Measurements from ENCODE around the gene ZNF556. TPM values are rescaled to one million over a fixed set of nuclear protein-coding genes. Genes with fewer than 3 reads are reported as not detected.

Gene ZNF556
- total RNA-seq, 4 donors from 2014 or later: not detected

DNA sequence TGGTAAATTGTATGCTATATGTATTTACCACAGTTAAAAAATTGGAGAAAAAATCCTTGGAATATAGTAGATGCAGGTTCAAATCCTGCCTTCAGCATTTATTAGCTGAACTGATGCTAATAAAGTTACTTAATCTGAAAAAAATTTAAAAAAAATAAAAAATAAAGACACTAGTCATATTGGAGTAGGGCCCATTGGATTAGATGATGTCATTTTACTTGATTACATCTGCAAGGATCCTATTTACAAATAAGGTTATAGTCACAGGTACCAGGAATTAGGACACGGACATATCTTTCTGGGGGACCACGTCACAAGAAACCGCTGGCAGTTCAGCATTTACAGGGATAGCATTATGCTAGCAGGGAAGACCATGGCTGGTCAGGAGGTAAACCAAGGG lies 19.6 kb upstream of the ZNF556 start:
- Histone ChIP-seq H3K9me3 (peaks cover 5% of the 10 kb centered on the region), H3K4me1 (peaks cover under 1% of the 10 kb centered on the region), H3K27ac (no peak overlapping the region), H3K27me3 (no peaks in the 10 kb centered on the region), H3K4me3 (no peak overlapping the region), H3K36me3 (peaks cover 25% of the 10 kb centered on the region)
- DNase-seq (ENCODE audit: low spot score in 2 of 2): no peak
- TF ChIP-seq POLR2A (IDR thresholded peaks at IDR 0.05): no peak
- no peak for TF ChIP-seq POLR2AphosphoS5 (IDR thresholded peaks at IDR 0.05)
- TF ChIP-seq EP300 (IDR thresholded peaks at IDR 0.05): no peak
- TF ChIP-seq, protein P1, sequence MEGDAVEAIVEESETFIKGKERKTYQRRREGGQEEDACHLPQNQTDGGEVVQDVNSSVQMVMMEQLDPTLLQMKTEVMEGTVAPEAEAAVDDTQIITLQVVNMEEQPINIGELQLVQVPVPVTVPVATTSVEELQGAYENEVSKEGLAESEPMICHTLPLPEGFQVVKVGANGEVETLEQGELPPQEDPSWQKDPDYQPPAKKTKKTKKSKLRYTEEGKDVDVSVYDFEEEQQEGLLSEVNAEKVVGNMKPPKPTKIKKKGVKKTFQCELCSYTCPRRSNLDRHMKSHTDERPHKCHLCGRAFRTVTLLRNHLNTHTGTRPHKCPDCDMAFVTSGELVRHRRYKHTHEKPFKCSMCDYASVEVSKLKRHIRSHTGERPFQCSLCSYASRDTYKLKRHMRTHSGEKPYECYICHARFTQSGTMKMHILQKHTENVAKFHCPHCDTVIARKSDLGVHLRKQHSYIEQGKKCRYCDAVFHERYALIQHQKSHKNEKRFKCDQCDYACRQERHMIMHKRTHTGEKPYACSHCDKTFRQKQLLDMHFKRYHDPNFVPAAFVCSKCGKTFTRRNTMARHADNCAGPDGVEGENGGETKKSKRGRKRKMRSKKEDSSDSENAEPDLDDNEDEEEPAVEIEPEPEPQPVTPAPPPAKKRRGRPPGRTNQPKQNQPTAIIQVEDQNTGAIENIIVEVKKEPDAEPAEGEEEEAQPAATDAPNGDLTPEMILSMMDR (IDR thresholded peaks at IDR 0.05): no peak
- 96% methylated on average over 3 of the region's 3 CpGs for WGBS

DNA sequence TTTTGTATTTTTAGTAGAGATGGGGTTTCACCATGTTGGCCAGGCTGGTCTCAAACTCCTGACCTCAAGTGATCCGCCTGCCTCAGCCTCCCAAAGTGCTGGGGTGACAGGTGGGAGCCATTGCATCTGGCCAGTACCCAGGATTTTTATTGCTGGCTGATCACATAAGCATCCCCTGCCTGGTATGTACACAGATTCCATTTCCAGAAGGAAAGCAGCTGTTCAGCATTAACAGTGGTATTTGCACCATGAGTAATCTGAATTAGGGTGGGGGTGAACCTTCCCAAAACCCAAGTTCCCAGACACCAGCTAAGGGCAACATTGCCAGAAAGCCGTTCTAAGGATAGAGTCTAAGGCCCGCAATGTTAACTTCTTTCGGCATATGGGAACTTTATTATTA lies 18.5 kb upstream of the ZNF556 start:
- Histone ChIP-seq H3K4me3 (no peak overlapping the region), H3K36me3 (peaks cover 36% of the 10 kb centered on the region), H3K4me1 (no peaks in the 10 kb centered on the region), H3K27me3 (no peaks in the 10 kb centered on the region), H3K27ac (no peak overlapping the region), H3K9me3 (peaks cover 16% of the 10 kb centered on the region)
- DNase-seq (ENCODE audit: low spot score in 2 of 2): no peak
- TF ChIP-seq EP300 (IDR thresholded peaks at IDR 0.05) (no peak), POLR2A (IDR thresholded peaks at IDR 0.05) (no peak), POLR2AphosphoS5 (IDR thresholded peaks at IDR 0.05) (no peak)
- TF ChIP-seq, protein P1 (IDR thresholded peaks at IDR 0.05): no peak
- WGBS: 72% methylated on average over 4 of the region's 4 CpGs

DNA sequence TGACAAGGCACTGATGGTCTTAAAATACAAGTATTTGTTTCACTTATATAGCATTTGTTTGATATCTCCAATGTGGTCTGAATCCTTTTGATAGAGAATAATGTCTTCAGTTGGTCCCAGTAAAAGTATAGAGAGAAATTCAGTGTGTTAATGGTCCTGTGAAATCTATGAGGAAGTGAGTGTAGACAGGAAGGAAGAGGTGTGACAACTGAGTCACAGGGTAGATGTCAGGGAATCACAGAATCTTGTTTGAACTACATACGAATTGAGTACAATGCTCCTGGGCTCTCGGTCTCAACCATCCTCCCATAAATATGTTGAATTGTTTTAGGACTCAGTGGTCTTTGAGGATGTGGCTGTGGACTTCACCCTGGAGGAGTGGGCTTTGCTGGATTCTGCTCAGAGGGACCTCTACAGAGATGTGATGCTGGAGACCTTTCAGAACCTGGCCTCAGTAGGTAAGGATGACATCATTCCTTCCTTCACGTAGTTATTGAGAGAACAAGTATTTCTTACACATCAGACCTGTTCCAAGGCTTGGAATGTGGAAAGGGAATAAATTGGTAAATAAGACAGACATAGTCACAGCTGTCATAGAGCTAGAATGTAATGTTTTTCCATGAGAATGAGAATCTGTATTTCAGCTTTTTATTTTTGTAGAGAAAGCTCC lies 16.7 kb upstream of the ZNF556 start:
- Histone ChIP-seq H3K27me3 (no peaks in the 10 kb centered on the region), H3K36me3 (peaks cover 49% of the 10 kb centered on the region), H3K27ac (no peak overlapping the region), H3K4me1 (no peaks in the 10 kb centered on the region), H3K4me3 (no peak overlapping the region), H3K9me3 (peaks cover 30% of the 10 kb centered on the region)
- no peak for TF ChIP-seq POLR2AphosphoS5 (IDR thresholded peaks at IDR 0.05)
- DNase-seq (ENCODE audit: low spot score in 2 of 2): no peak
- 84% methylated on average over 3 of the region's 3 CpGs for WGBS

DNA sequence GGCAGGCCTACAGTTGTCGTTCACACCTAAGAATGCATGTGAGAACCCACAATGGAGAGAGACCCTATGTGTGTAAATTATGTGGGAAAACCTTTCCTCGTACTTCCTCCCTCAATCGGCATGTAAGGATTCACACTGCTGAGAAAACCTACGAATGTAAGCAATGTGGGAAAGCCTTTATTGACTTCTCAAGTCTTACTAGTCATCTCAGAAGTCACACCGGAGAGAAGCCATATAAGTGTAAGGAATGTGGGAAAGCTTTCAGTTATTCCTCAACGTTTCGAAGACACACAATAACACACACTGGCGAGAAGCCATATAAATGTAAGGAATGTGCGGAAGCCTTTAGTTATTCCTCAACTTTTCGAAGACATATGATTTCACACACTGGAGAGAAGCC lies 14.5 kb upstream of the ZNF556 start:
- Histone ChIP-seq H3K36me3 (peaks cover 48% of the 10 kb centered on the region), H3K27ac (no peak overlapping the region), H3K27me3 (no peaks in the 10 kb centered on the region), H3K4me3 (no peak overlapping the region), H3K4me1 (no peaks in the 10 kb centered on the region), H3K9me3 (peaks cover 36% of the 10 kb centered on the region)
- TF ChIP-seq, protein P1 (IDR thresholded peaks at IDR 0.05): no peak
- TF ChIP-seq POLR2AphosphoS5 (IDR thresholded peaks at IDR 0.05) (no peak), POLR2A (IDR thresholded peaks at IDR 0.05) (no peak), EP300 (IDR thresholded peaks at IDR 0.05) (no peak)
- WGBS: 96% methylated on average over 10 of the region's 10 CpGs
- DNase-seq (ENCODE audit: low spot score in 2 of 2): no peak

DNA sequence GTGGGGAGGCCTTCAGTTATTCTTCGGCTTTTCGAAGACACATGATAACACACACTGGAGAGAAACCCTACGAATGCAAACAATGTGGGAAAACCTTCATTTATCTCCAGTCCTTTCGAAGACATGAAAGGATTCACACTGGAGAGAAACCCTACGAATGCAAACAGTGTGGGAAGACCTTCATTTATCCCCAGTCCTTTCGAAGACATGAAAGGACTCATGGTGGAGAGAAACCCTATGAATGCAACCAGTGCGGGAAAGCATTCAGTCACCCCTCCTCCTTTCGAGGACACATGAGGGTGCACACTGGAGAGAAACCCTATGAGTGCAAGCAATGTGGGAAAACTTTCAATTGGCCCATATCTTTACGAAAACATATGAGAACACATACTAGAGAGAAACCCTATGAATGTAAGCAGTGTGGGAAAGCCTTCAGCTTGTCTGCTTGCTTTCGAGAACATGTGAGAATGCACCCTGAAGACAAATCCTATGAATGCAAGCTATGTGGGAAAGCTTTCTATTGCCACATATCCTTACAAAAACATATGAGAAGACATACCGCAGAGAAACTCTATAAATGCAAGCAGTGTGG lies 14.0 kb upstream of the ZNF556 start:
- Histone ChIP-seq H3K27me3 (no peaks in the 10 kb centered on the region), H3K4me3 (no peak overlapping the region), H3K4me1 (no peaks in the 10 kb centered on the region), H3K36me3 (peaks cover 48% of the 10 kb centered on the region), H3K9me3 (peaks cover 41% of the 10 kb centered on the region), H3K27ac (no peak overlapping the region)
- 96% methylated on average over 11 of the region's 11 CpGs for WGBS
- TF ChIP-seq EP300 (IDR thresholded peaks at IDR 0.05): no peak
- DNase-seq (ENCODE audit: low spot score in 2 of 2): no peak

DNA sequence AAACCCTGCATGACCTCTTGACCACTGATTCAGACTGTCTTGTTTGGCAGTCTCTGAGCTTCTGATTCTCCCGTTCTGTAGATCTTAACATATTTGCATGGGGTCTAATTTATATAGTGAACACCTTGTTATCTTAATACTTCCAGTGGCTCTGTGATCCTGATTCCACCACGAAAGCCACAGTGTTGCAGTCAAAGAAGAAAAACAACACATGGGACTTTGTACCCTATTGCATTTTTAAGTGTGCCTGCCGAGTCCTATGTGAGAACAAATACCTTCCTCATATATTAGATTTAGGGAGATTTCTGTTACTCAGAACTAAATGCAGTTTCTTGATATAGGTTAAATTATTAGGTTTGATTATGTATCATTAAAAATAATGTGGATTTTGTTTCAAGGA lies 12.3 kb upstream of the ZNF556 start:
- H3K27me3 ChIP-seq: no peaks in the 10 kb centered on the region
- TF ChIP-seq EP300 (IDR thresholded peaks at IDR 0.05) (no peak), POLR2AphosphoS5 (IDR thresholded peaks at IDR 0.05) (no peak), POLR2A (IDR thresholded peaks at IDR 0.05) (no peak)
- TF ChIP-seq, protein P1 (IDR thresholded peaks at IDR 0.05): no peak
- H3K27ac ChIP-seq: no peak overlapping the region
- DNase-seq (ENCODE audit: low spot score in 2 of 2): no peak
- WGBS: 94% methylated on average over 3 of the region's 3 CpGs
- peaks cover 48% of the 10 kb centered on the region for H3K36me3 ChIP-seq
- H3K4me3 ChIP-seq: no peak overlapping the region
- H3K4me1 ChIP-seq: no peaks in the 10 kb centered on the region
- peaks cover 52% of the 10 kb centered on the region for H3K9me3 ChIP-seq

Measured in suprapubic skin (tissue), 4 donors.